ENCODE measurements around the gene SELENOM. TPM values are rescaled to one million over a fixed set of nuclear protein-coding genes. Genes with fewer than 3 reads are reported as not detected.

Gene SELENOM
- total RNA-seq, 2 donors from 2014 or later: 453 to 1,695 TPM

GRCh38 chr22:31107894-31108218 lies 488 bp upstream of the SELENOM start:
- Histone ChIP-seq H3K27me3 (replicated peaks; ENCODE audit: insufficient read depth) (no peaks in the 10 kb centered on the region), H3K36me3 (no peaks in the 10 kb centered on the region), H3K27ac (peak overlapping the region; percentile 80 to 86), H3K9me3 (no peaks in the 10 kb centered on the region), H3K4me3 (peak overlapping the region; percentile 94), H3K4me1 (ENCODE audit: control insufficient read depth in 1 of 2, low read depth in 2 of 2) (peaks cover 21 to 40% of the 10 kb centered on the region in 2 donors)
- no peak for TF ChIP-seq CTCF (IDR thresholded peaks at IDR 0.05)
- no peak for ATAC-seq (ENCODE audit: insufficient number of reproducible peaks, low FRiP score, low read depth)
- no peak for DNase-seq (ENCODE audit: low spot score)

DNA sequence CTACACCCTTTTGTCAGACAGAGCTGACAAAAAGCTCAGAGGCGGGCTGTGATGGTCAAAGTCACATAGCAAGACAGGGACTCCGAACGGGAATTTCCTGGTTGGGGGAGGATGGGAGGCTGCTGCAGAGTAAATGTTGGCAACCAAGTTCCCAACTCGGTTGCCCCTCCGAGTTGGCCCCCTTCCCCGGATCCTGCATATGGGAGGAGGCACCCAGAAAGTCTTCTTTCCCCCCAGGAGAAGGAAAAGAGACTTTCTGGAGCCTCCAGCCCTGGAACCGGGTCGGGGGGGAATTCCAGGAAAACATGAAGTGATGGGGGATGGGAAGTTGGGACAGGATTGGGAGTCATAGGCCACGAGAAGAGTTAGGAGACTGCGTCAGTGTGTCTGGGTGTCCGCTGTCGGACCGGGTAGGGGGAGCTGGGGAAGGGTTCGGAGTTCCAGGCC lies 614 bp downstream of the SELENOM start:
- no peaks in the 10 kb centered on the region for H3K36me3 ChIP-seq
- no peaks in the 10 kb centered on the region for H3K9me3 ChIP-seq
- peak overlapping the region; percentile 94 for H3K4me3 ChIP-seq
- peak overlapping the region; percentile 99 for H3K27ac ChIP-seq
- TF ChIP-seq CTCF (IDR thresholded peaks at IDR 0.05): no peak
- DNase-seq (ENCODE audit: low spot score) (no peak), ATAC-seq (ENCODE audit: insufficient number of reproducible peaks, low FRiP score, low read depth) (peak; percentile 6)
- H3K27me3 ChIP-seq (replicated peaks; ENCODE audit: insufficient read depth): no peaks in the 10 kb centered on the region
- H3K4me1 ChIP-seq (ENCODE audit: control insufficient read depth in 1 of 2, low read depth in 2 of 2): peaks cover 30 to 51% of the 10 kb centered on the region in 2 donors

DNA sequence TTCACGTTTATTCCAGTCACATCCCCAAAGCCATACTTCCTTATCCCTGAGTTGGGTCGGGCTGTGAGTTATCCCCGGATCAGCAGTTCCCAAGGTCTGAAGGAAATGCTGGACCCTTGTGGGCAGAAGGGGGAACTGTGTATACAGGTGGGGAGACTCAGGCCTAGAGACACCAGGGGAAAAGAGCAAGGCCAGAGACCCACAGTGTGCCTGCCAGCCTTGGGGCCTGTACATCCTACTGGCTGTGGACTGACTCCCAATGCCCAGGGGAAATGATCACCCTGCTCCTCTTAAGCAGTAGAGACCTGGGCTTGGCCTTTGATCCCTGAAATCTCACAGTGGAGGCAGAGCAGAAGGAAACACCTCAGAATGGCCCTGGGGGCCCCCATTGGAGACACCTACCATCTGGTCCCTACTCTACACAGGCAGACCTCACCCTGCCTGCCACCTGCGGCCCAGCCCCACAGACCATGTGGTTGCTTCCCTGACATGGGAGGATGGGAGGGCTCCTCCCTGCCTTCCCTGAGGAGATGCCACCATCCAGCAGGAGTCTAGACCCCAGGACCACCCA lies 1.3 kb downstream of the SELENOM start:
- H3K9me3 ChIP-seq: no peaks in the 10 kb centered on the region
- no peaks in the 10 kb centered on the region for H3K27me3 ChIP-seq (replicated peaks; ENCODE audit: insufficient read depth)
- H3K27ac ChIP-seq: peak overlapping the region; percentile 99
- H3K4me3 ChIP-seq: peak overlapping the region; percentile 94
- ATAC-seq (ENCODE audit: insufficient number of reproducible peaks, low FRiP score, low read depth) (no peak), DNase-seq (ENCODE audit: low spot score) (no peak)
- peak; percentile 36 for TF ChIP-seq CTCF (IDR thresholded peaks at IDR 0.05)
- H3K4me1 ChIP-seq (ENCODE audit: control insufficient read depth in 1 of 2, low read depth in 2 of 2): peaks cover 37 to 58% of the 10 kb centered on the region in 2 donors
- peaks cover 2% of the 10 kb centered on the region for H3K36me3 ChIP-seq

GRCh38 chr22:31105282-31105929 lies 2.0 kb downstream of the SELENOM start:
- ATAC-seq (ENCODE audit: insufficient number of reproducible peaks, low FRiP score, low read depth) (no peak), DNase-seq (ENCODE audit: low spot score) (no peak)
- Histone ChIP-seq H3K27ac (peak overlapping the region; percentile 99), H3K9me3 (no peaks in the 10 kb centered on the region), H3K4me1 (ENCODE audit: control insufficient read depth in 1 of 2, low read depth in 2 of 2) (peaks cover 44 to 65% of the 10 kb centered on the region in 2 donors), H3K36me3 (peaks cover 9% of the 10 kb centered on the region), H3K27me3 (replicated peaks; ENCODE audit: insufficient read depth) (no peaks in the 10 kb centered on the region), H3K4me3 (peak overlapping the region; percentile 94)
- no peak for TF ChIP-seq CTCF (IDR thresholded peaks at IDR 0.05)

DNA sequence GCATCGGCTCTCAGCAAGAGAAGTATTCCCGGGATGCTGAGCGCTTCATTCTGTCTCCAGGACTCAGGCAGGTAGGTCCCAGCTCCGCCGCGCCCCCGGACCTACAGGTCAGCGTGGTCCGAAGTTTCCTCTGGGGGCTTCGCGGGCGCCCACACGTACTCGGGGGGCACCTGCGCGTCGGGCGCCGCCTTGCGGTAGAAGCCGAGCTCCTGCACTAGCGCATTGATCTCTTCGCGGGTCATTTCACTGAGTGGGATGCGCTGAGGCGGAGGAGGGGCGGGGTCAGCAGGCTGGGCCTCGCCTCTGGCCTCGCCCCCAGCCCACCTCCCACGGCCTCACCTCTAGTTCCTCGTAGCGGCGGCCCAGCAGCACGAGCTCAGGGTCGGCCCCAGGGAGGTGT lies 2.5 kb downstream of the SELENOM start:
- no peak for DNase-seq (ENCODE audit: low spot score)
- Histone ChIP-seq H3K4me1 (ENCODE audit: control insufficient read depth in 1 of 2, low read depth in 2 of 2) (peaks cover 45 to 70% of the 10 kb centered on the region in 2 donors), H3K4me3 (peak overlapping the region; percentile 94), H3K36me3 (peaks cover 14% of the 10 kb centered on the region), H3K9me3 (no peaks in the 10 kb centered on the region), H3K27me3 (replicated peaks; ENCODE audit: insufficient read depth) (no peaks in the 10 kb centered on the region), H3K27ac (peak overlapping the region; percentile 99)
- TF ChIP-seq CTCF (IDR thresholded peaks at IDR 0.05): peak; percentile 22
- ATAC-seq (ENCODE audit: insufficient number of reproducible peaks, low FRiP score, low read depth): no peak
